Hepatocyte (in vitro differentiated cells): ENCODE measurements around the gene DSPP. TPM values are rescaled to one million over a fixed set of nuclear protein-coding genes. Genes with fewer than 3 reads are reported as not detected.
"Not testable (repeated sequence)": the region's sequence is repeated elsewhere in the genome, so short reads cannot be mapped to it uniquely, and the experiment has no call there.

Source experiments
- DNase-seq: peaks from one replicate; pipeline ENCODE4 v3.0.0-alpha.2; 2016; ENCODE audit warnings: low spot score
- H2AFZ ChIP-seq: fragments of 200-600 bp; sonication (generic); 2 replicates; pipeline ENCODE4 v1.6.0; 2016; ENCODE audit warnings: antibody characterized with exemption, mild to moderate bottlenecking
- H3K27ac ChIP-seq: fragments of 200-600 bp; sonication (generic); 2 replicates; pipeline ENCODE4 v1.5.1; 2016; ENCODE audit warnings: mild to moderate bottlenecking
- H3K27me3 ChIP-seq: fragments of 200-600 bp; sonication (generic); 2 replicates; pipeline ENCODE4 v1.6.1; 2016
- H3K36me3 ChIP-seq: fragments of 200-600 bp; sonication (generic); replicated peaks from 2 replicates; pipeline ENCODE4 v1.5.1; 2016; ENCODE audit warnings: low read depth; ENCODE audit not compliant: insufficient read depth
- H3K4me1 ChIP-seq: fragments of 200-600 bp; sonication (generic); 2 replicates; pipeline ENCODE4 v1.5.1; 2016; ENCODE audit warnings: mild to moderate bottlenecking, moderate library complexity; ENCODE audit not compliant: insufficient read depth
- H3K4me2 ChIP-seq: fragments of 200-600 bp; sonication (generic); 2 replicates; pipeline ENCODE4 v1.6.0; 2016
- H3K4me3 ChIP-seq: fragments of 200-600 bp; sonication (generic); 2 replicates; pipeline ENCODE4 v1.5.1; 2016; ENCODE audit warnings: mild to moderate bottlenecking
- H3K79me2 ChIP-seq: fragments of 200-600 bp; sonication (generic); 2 replicates; pipeline ENCODE4 v1.6.0; 2017; ENCODE audit warnings: mild to moderate bottlenecking
- H3K9me2 ChIP-seq: fragments of 200-600 bp; sonication (generic); replicated peaks from 2 replicates; pipeline ENCODE4 v1.6.0; 2017; ENCODE audit warnings: mild to moderate bottlenecking; ENCODE audit not compliant: insufficient read depth
- H3K9me3 ChIP-seq: fragments of 200-600 bp; sonication (generic); 2 replicates; pipeline ENCODE4 v1.5.1; 2016; ENCODE audit warnings: low read depth, mild to moderate bottlenecking
- H4K20me1 ChIP-seq: fragments of 200-600 bp; sonication (generic); 2 replicates; pipeline ENCODE4 v1.6.0; 2016; ENCODE audit warnings: mild to moderate bottlenecking; ENCODE audit not compliant: insufficient read depth, poor library complexity, severe bottlenecking
- CTCF ChIP-seq: fragments of 200-600 bp; sonication (generic); IDR thresholded peaks from 2 replicates; pipeline ENCODE4 v1.5.1; 2016; ENCODE audit warnings: antibody characterized with exemption, mild to moderate bottlenecking; ENCODE audit not compliant: poor library complexity
- EZH2 ChIP-seq: fragments of 200-600 bp; sonication (generic); IDR thresholded peaks from 2 replicates; pipeline ENCODE4 v1.6.1; 2016; ENCODE audit warnings: antibody characterized with exemption, mild to moderate bottlenecking, borderline replicate concordance
- EZH2phosphoT487 ChIP-seq: fragments of 200-600 bp; sonication (generic); IDR thresholded peaks from one replicate; pipeline ENCODE4 v1.6.1; 2018; ENCODE audit warnings: antibody characterized with exemption, mild to moderate bottlenecking, low read depth, moderate library complexity; ENCODE audit not compliant: unreplicated experiment, severe bottlenecking
- WGBS: methylation state at CpG from one replicate; pipeline ENCODE4 v1.1.6; 2016; ENCODE audit warnings: low lambda C conversion rate; ENCODE audit errors: missing lambda C conversion rate; 5-methylcytosine and 5-hydroxymethylcytosine counted together
- polyA plus RNA-seq: library from polyadenylated mRNA; unstranded; fragments of >200 nt; fragmentation: Nextera tagmentation; extraction: Ambion mirVana; gene quantifications from 2 replicates; pipeline ENCODE4 v1.2.1, GENCODE V29; 2016
- total RNA-seq: library from RNA; depleted of rRNA; stranded (reverse); fragments of >200 nt; gene quantifications from 2 replicates; pipeline ENCODE4 v1.2.3, GENCODE V29; 2014

Gene DSPP
- total and polyA plus RNA-seq, 2 experiments from 2014 or later = not detected

GRCh38 chr4:87565746-87566145 is 42.6 kb upstream of the DSPP start:
- Histone ChIP-seq H4K20me1 (no peaks in the 10 kb centered on the region), H2AFZ (no peak overlapping the region), H3K4me2 (no peak overlapping the region), H3K4me1 (no peaks in the 10 kb centered on the region), H3K36me3 (no peaks in the 10 kb centered on the region), H3K9me3 (no peaks in the 10 kb centered on the region), H3K4me3 (no peak overlapping the region), H3K27me3 (no peaks in the 10 kb centered on the region), H3K27ac (no peak overlapping the region), H3K9me2 (no peaks in the 10 kb centered on the region), H3K79me2 (no peaks in the 10 kb centered on the region)
- TF ChIP-seq CTCF (no peak), EZH2 (no peak), EZH2phosphoT487 (no peak)
- no peak for DNase-seq
- WGBS = 71% methylated on average over 4 of the region's 4 CpGs

- no peaks in the 10 kb centered on the region for H3K4me1 ChIP-seq
- H2AFZ ChIP-seq = no peak overlapping the region
- 46% methylated on average over 2 of the region's 2 CpGs for WGBS
- no peaks in the 10 kb centered on the region for H3K79me2 ChIP-seq
- H3K27me3 ChIP-seq = no peaks in the 10 kb centered on the region
- no peak overlapping the region for H3K4me2 ChIP-seq
- H3K4me3 ChIP-seq = no peak overlapping the region
- no peaks in the 10 kb centered on the region for H4K20me1 ChIP-seq
- TF ChIP-seq EZH2phosphoT487 (no peak), EZH2 (no peak), CTCF (no peak)
- H3K9me3 ChIP-seq = no peaks in the 10 kb centered on the region
- DNase-seq = no peak
- H3K9me2 ChIP-seq = no peaks in the 10 kb centered on the region
- H3K27ac ChIP-seq = no peak overlapping the region
- no peaks in the 10 kb centered on the region for H3K36me3 ChIP-seq
These were observed 42.1 kb upstream of the DSPP start for GRCh38 chr4:87566276-87566675.

- Histone ChIP-seq H3K27me3 (no peaks in the 10 kb centered on the region), H2AFZ (no peak overlapping the region), H3K27ac (no peak overlapping the region), H3K79me2 (no peaks in the 10 kb centered on the region), H4K20me1 (no peaks in the 10 kb centered on the region), H3K36me3 (no peaks in the 10 kb centered on the region), H3K9me2 (no peaks in the 10 kb centered on the region), H3K4me2 (no peak overlapping the region), H3K4me1 (no peaks in the 10 kb centered on the region), H3K9me3 (no peaks in the 10 kb centered on the region), H3K4me3 (no peak overlapping the region)
- TF ChIP-seq CTCF (no peak), EZH2 (no peak), EZH2phosphoT487 (no peak)
- DNase-seq = no peak
- 92% methylated on average over 2 of the region's 2 CpGs for whole genome bisulfite sequencing
These were observed 41.1 kb upstream of the DSPP start for GRCh38 chr4:87567191-87567590.

GRCh38 chr4:87570290-87570805 is 38.0 kb upstream of the DSPP start:
- H4K20me1 ChIP-seq = no peaks in the 10 kb centered on the region
- no peak overlapping the region for H3K4me2 ChIP-seq
- H3K4me1 ChIP-seq = no peaks in the 10 kb centered on the region
- no peaks in the 10 kb centered on the region for H3K36me3 ChIP-seq
- no peaks in the 10 kb centered on the region for H3K9me3 ChIP-seq
- H3K4me3 ChIP-seq = no peak overlapping the region
- H3K79me2 ChIP-seq = no peaks in the 10 kb centered on the region
- no peaks in the 10 kb centered on the region for H3K9me2 ChIP-seq
- no peak for DNase-seq
- H2AFZ ChIP-seq = no peak overlapping the region
- TF ChIP-seq EZH2phosphoT487 (no peak), CTCF (no peak), EZH2 (no peak)
- H3K27me3 ChIP-seq = no peaks in the 10 kb centered on the region
- no peak overlapping the region for H3K27ac ChIP-seq
- 91% methylated on average over 5 of the region's 5 CpGs for WGBS

GRCh38 chr4:87574376-87574775 is 34.0 kb upstream of the DSPP start:
- not testable (repeated sequence) for H3K4me1 ChIP-seq, H3K4me2 ChIP-seq, H2AFZ ChIP-seq, H3K4me3 ChIP-seq, H4K20me1 ChIP-seq, H3K79me2 ChIP-seq, H3K36me3 ChIP-seq, DNase-seq, H3K27me3 ChIP-seq, H3K9me2 ChIP-seq, H3K27ac ChIP-seq, H3K9me3 ChIP-seq
